CD4-positive, alpha-beta T cell treated with Interleukin-17A for 4 hours (primary cell): ENCODE results near the gene IL20.
"Not testable (repeated sequence)": the region's sequence is repeated elsewhere in the genome, so short reads cannot be mapped to it uniquely, and the experiment has no call there.

Experiments
- DNase-seq: peaks from one replicate; pipeline ENCODE4 v3.0.0-alpha.2; 2020; ENCODE audit warnings: mixed read lengths

Gene IL20

DNA sequence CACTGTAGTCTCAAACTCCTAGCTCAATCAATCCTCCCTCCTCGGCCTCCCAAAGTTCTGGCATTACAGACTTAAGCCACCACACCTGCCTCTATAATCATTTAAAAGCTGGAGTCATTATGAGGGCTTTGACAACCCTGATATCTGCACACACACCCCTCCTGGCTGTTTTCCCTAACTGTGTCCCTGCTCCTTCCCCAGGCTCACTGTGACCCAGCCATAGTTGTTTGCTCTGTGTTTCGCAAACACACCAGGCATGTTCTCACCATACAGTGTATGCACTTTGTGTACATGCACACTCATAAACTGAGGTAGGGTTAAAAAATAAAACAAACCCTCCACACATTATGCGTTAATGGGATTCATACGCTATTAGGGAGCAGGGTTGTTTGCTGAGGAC lies 21.8 kb upstream of the IL20 start:
- DNase-seq = no peak

DNA sequence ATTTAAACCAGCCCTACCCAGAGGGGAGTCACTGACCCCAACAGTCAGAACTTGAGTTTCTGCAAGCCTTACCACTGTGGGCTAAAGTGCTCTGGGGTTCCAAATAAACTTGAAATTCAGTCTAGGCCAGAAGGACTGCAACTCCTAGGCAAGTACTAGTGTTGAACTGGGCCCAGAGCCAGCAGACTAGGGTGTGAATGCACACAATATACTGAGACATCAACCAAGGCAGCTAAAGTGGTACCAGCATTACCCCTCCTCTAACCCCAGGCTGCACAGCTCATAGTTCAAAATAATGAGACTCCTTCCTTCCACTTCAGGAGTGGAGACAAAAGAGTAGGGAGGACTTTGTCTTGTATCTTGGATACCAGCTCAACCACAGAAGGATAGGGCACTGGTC lies 18.9 kb upstream of the IL20 start:
- DNase-seq = no peak

DNA sequence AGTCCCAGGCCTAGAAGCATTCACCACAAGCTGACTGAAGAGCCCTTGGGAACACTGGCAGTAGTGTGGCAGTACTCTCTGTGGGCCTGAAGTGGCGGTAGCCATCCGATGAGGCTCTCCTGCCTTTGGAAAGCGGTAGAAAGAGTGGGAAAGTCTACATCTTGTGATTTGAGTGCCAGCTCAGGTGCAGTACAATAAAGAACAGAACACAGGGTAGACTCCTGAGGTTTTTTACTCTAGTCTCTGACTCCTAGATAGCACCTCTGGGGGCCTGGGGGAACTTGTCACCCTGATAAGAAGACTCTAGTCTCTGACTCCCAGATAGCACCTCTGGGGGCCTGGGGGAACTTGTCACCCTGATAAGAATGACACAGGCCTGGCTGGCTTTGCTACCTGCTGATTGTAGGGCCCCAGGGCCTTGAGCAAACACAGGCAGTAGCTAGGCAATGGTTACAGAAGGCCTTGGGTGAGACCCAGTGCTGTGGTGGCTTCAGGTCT lies 18.0 kb upstream of the IL20 start:
- no peak for DNase-seq

DNA sequence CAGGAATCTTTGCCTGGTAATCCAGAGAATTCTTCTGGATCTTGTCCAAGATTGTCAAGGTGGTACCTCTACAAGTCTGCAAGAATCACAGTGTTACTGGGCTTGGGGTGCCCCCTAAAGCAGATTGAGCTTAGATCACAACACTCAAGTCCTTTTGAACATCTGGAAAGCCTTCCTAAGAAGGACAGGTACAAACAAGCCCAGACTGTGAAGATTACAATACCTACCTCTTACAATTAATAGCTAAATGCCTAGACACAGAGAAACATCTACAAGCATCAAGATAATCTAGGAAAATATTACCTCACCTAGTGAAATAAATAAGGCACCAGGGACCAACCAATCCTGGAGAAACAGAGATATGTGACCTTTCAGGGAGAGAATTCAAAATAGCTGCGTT lies 17.5 kb upstream of the IL20 start:
- no peak for DNase-seq

DNA sequence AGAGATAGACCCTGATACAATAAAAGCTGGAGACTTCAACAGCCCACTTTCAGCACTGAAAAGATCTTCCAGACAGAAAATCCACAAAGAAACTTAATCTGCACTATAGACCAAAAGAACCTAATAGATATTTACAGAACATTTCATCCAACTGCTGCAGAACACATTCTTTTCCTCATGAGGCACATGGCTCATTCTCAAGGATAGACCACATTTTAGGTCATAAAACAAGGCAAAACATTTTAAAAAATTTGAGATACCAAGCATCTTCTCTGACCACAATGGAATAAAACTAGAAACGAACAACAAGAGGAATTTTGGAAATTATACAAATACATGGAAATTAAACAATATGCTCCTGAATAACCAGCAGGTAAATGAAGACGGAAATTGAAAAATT lies 15.0 kb upstream of the IL20 start:
- no peak for DNase-seq

DNA sequence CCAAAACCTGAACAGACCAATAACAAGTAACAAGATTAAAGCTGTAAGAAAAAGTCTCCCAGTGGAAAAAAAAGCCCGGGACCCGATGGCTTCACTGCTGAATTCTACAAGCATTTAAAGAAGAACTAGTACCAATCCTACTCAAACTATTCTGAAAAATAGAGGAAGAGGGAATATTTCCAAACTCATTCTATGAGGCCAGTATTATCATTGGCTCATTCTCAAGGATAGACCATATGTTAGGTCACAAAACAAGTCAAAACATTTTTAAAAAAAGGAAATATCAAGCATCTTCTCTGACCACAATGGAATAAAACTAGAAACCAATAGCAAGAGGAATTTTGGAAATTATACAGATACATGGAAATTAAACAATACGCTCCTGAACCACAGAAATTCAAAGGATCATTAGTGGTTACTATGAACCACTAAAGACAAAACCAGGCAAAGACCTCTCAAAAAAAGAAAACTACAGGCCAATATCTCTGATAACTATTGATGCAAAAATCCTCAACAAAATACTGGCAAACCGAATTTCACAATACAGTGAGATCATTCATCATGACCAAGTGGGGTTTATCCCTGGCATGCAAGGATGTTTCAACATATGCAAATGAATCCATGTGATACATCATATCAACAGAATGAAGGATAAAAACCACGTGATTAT lies 13.9 kb upstream of the IL20 start:
- no peak for DNase-seq

DNA sequence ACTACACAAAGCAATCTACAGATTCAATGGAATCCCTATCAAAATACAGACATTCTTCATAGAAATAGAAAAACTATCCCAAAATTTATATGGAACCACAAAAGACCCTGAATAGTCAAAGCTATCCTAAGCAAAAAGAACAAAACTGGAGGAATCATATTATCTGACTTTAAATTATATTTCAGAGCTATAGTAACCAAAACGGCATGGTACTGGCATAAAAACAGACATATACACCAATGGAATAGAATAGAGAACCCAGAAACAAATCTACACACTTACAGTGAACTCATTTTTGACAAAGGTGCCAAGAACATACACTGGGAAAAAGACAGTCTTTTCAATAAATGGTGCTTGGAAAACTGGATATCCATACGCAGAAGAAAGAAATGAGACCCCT lies 12.8 kb upstream of the IL20 start:
- DNase-seq = not testable (repeated sequence)

DNA sequence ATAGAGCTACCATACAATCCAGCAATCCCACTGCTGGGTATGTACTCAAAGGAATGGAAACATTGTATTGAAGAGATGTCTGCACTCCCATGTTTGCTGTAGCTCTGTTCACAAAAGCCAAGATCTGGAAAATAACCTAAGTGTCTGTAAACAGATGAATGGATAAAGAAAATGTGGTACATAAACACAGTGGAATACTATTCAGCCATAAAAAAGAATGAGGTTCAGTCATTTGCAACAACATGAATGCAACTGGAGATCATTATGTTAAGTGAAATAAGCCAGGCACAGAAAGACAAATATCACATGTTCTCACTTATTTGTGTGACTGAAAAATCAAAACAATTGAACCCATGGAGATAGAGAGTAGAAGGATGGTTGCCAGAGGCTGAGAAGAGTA lies 11.7 kb upstream of the IL20 start:
- DNase-seq = not testable (repeated sequence)

DNA sequence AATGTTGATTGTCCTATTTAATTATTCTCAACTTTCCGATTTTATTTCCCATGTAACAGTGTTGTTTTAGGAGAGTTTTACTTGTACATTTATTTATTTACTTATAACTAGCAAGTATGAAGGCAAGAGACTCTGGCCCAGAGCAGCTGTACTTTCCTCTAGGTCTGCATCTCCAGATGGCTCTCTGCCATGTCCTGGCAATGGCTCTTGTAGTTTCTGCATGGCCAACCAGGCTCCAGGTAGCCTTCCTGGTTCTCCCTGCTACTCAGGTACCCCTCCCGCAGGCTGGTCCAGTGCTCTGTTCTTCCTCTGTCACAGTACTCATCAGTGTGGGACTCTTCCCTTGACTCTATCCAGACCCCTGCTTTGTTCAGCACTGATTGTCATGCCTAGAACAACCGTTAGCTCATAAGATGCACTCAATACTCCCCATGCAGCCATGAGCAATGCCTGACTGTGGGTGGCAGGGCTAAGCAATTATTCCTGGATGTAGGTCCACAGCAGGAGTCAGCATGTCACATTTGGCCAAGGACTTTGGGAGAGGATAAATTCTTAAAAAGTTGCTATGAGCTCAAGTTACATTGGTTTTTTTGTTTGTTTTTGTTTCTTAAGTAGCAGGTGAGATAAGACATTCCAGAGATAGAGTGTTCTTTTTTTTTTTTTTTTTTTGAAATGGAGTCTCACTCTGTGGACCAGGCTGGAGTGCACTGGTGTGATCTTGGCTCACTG lies 10.9 kb upstream of the IL20 start:
- no peak for DNase-seq

DNA sequence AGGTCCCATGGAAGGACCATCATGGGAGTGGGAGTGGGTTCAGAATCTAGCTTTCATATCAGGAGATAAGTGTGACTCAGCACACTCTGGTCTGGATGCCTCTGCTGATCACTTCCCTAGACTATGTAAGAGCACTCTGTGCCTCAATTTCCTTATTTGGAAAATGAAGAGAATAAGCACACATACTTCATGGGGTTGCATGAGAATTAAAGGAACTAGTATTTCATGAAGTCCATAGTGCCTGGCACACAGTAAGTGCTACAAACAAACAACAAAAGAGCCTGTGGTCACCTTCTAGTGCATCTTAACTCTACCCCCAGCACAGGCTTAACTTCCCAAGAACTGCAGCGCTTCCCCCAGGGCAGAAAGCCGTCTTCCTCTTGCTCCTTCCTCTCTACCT lies 9.6 kb upstream of the IL20 start:
- DNase-seq = no peak

DNA sequence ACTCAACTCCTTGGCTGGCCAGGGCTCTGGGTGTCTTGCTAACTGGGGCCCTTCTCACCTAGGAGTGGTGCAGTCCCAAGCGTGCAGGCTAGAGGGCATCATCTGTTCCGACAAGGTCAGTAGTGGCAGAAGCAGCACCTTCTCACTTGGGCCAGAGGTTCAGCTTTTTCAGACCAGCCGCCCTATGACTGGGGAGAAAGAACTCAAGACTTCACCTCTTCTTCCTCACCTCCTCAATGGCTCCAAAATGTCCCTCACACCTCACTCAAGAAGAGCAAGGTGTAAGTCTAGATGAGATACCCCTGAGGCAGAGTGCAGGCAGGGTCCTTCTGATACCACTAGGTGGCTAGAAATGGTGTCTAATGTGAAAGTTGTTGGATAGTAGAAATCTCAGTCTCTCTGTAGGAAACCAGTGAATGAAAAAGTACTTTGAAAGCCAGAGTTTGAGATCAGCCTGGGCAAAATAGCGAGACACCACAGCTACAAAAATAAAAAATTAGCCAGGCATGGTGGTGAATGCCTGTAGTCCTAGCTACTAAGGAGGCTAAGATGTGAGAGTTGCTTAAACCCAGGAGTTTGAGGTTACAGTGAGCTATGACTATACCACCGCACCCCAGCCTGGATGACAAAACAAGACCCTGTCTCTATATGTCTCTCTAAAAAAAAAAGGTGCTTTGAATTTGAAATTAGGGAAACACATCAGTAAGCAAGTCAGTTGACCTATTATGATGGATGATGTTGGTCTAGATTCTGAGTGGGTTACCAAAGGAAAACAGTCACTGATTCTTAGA lies 8.6 kb upstream of the IL20 start:
- DNase-seq = peak; percentile 35

DNA sequence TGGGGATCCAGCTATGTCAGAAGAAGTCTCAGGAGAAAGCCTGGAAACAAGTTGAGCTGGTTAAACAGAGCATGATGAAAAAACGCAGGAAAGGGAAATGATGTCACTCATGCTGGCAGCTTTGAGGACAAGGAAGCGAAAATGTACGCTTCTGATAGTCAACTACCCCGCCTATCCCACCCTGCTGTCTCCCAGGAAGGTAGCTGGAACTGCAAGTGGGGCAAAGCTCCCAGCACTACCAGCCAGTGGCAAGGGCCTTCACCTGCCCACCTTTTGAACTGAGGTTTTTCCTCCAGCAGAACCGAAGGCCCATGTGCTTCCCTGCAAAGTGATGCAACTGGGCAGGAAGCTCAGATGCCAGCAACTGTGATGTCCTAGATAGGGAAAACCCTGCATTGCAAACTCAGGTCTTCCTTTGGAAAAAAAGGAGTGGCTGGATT lies 6.3 kb upstream of the IL20 start:
- peak; percentile 25 for DNase-seq

DNA sequence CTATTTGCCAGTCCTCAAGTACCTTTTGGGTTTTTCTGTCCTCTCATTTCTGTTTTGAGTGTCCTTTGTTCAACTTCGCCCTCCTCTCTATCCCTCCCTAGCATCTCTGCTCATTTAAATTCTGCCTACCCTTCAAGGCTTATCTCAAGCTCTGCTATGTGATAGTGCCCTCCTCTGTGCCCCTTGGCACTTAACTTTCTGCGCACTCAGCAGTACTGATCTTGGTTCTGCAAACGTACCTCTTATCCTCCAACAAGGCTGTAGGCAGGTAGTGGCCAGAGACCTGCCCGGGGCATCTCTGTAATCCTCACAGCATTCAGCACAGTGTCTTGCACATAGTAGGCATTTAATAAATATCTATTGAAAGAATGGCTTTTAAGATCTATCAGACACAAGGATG lies 5.3 kb upstream of the IL20 start:
- no peak for DNase-seq

DNA sequence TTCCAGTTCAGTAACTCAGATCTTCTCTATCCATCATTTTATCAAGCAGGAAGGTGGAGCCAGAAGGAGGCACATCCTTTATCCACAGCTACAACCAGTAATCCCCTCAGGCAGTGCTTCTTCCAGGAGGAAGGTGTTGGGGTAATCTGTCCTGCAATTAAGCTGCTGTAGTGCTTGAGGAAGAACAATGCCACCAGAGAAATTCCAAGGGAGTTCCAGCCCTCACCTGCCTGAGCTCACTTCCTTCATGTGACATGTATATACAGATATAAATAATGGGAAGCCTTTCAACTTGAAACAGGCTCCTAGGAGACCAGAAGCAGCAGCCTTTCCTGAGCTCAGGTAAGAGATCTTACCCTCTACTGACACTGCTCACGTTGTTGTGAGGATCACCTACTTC lies 2.2 kb upstream of the IL20 start:
- no peak for DNase-seq

DNA sequence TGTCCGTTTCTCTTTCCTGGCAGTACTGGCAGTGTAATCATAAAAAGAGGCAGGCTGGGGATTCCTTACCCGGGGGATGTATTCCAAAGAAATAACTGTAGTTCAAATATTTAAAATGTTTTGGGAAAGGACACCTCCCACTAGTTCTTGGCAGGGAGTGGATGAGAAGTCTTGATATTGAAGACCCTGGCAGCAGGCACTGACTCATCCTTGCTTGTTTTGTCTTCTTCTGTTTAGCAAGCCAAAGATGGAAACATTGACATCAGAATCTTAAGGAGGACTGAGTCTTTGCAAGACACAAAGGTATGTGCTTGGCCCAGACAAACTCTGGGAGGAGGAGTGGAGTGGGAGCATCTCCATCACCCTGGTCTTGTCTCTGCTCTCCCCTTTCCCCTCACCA lies 639 bp downstream of the IL20 start:
- DNase-seq = no peak

DNA sequence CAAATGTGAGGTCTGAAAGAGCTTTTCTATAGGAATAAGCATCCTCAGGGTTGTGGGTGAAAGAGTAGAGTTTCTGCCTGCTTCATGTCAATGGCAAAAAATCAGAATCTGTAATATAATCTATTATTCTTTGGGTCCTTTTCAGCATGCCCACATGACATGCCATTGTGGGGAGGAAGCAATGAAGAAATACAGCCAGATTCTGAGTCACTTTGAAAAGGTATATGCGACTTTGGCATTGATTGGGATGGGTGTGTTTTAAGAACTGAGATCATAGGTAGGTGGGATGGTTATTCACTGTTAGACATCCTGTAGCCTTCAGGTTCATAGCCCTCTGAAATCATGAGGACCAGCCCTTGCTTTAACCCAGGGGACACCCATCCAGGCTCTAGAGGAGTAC lies 1.8 kb downstream of the IL20 start:
- no peak for DNase-seq

DNA sequence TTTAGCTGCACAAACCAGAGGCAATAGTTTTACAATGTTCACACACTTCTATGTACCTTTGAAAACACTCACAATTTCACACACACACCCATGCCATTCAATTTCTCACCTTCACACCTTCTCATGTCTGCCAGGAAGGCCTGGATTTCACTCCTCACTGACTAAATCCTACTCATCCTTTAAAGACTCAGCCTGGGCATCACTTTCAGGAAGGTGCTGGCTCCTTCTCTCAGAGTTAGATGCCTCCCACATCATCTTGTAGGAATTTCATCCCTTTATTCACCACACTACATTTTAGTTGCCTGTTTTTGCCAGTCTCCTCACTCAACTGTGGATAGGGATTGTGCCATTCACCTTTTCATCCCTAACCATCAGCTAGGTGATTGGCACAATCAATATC lies 2.3 kb downstream of the IL20 start:
- DNase-seq = no peak

DNA sequence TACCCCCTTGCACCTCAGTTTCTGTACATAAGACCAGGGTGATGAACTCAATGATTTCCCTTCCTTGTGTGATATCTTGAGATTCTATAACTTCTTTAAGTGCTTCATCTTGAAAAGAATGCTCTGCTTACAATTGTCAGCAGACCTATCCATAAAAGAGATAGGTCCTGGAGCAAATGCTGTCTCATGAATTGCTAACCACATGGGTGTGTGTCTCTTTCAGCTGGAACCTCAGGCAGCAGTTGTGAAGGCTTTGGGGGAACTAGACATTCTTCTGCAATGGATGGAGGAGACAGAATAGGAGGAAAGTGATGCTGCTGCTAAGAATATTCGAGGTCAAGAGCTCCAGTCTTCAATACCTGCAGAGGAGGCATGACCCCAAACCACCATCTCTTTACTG lies 2.8 kb downstream of the IL20 start:
- no peak for DNase-seq

DNA sequence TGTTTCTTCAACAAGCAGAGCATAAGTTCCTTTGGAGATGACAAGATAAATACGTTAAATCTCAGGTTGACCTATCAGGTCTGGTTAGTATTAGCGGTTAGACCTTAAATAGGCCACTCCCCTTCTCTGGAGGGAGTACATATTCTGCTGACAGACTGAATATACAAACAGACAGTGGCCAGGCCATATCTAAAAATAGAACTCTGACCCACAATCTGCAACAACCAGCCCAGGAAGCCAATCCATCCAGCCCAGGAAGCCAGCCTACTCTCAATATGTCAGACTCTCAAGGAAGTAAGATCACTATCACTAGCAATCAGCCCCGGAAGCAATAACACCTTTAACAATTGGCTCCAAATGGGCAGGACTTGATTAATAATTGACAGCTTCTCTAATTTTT lies 6.7 kb downstream of the IL20 start:
- no peak for DNase-seq

DNA sequence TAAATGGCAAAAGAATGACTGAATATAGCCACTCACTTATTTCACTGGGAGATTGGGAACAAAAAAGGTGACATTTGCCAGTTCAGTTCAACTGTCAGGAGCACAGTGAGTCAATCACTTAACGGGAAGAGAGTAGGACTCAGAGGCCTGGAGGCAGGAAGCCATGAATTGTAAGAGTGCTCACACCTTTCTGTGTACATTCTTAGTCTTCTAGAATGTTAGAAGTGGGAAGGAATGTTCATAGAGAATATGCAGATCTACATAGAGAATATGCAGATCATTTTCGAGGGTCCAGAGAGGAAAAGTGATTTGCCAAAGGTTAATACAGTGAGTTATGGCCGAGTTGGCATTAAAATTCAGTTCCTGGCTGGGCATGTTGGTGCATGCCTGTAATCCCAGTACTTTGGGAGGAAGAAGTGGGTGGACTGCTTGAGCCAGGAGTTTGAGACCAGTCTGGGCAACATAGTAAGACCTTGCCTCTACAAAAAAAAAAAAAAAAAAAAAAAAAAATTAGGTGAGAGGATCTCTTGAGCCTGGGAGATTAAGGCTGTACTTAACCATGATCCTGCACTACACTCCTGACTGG lies 8.3 kb downstream of the IL20 start:
- no peak for DNase-seq

DNA sequence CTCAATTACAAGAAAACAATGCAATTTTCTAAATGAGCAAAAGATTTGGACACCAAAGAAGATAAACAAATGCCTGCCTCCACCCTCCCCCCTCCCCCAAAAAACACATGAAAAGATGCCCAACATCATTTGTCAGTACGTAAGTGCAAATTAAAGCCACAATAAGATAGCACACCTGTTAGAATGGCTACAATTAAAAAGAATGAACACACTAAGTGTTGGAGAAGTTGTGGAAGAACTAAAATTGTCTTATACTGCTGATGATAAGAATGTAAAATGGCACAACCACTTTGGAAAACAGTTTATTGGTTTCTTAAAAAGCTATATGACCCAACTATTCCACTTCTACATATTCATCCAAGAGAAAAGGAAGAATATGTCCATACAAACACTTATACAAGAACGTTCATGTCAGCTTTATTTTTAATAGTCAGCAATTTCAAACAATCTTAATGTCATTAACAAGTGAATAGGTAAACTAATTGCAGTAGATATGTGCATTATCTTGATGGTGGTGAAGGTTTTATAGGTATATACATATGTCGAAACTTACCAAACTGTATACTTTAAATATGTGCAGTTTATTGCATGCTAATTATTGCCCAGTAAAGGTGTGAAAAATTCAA lies 10.4 kb downstream of the IL20 start:
- DNase-seq = no peak

DNA sequence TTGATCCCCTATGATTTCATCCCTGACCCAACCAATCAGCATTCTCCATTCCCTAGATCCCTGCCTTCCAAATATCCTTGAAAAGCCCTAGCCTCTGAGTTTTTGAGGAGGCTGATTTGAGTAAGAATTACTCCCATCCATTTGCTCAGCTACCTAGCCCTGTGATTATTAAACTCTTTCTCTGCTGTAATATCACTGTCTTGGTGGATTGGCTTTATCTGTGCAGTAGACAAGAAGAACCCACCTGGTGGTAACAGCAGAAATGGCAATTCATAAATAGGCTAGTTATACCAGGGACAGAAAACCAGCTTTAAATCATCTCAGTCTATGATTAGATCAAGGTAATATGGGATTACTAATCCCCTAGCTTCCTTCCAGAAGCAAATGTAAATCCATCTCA lies 13.0 kb downstream of the IL20 start:
- DNase-seq = no peak

DNA sequence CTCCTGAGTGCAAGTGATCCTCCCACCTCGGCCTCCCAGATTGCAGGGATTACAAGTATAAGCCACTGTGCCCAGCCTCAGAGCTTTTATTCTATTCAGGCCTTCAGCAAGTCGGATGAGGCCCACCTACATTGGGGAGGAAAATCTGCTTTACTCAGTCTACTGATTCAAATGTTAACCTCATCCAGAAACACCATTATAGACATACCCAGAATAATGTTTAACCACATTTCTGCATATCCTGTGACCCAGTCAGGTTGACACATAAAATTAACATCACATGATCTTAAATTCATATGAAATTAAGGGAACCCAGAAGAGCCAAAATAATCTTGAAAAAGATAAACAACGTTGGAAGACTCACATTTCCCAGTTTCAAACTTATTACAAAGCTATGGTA lies 14.9 kb downstream of the IL20 start:
- DNase-seq = no peak
